Esophagus (tissue), 2 donors: ENCODE measurements around the gene POLD4. TPM values are rescaled to one million over a fixed set of nuclear protein-coding genes. Genes with fewer than 3 reads are reported as not detected.

Source experiments
- H3K27ac ChIP-seq, 2 donors: one replicate each; pipeline ENCODE4 v1.5.1; 2013; ENCODE audit warnings: low read depth in 2 of 2, mild to moderate bottlenecking in 2 of 2, inconsistent platforms in 1 of 2, low read length in 1 of 2, moderate library complexity in 1 of 2
- H3K27me3 ChIP-seq, 2 donors: one replicate each; pipeline ENCODE4 v1.6.1; 2013; ENCODE audit warnings: low read length in 2 of 2, control low read depth in 1 of 2, mild to moderate bottlenecking in 1 of 2; ENCODE audit not compliant: insufficient read depth in 2 of 2, control insufficient read depth in 1 of 2
- H3K36me3 ChIP-seq, 2 donors: one replicate each; pipeline ENCODE4 v1.6.1; 2013; ENCODE audit warnings: low read length in 1 of 2; ENCODE audit not compliant: control insufficient read depth in 2 of 2, insufficient read depth in 2 of 2
- H3K4me1 ChIP-seq, 2 donors: one replicate each; pipeline ENCODE4 v1.6.1; 2013; ENCODE audit warnings: low read length in 1 of 2; ENCODE audit not compliant: control insufficient read depth in 2 of 2, insufficient read depth in 2 of 2
- H3K4me3 ChIP-seq, 2 donors: one replicate each; pipeline ENCODE4 v1.5.1; 2013; ENCODE audit warnings: low read length in 2 of 2, mild to moderate bottlenecking in 2 of 2, low read depth in 1 of 2, moderate library complexity in 1 of 2
- H3K9me3 ChIP-seq, 2 donors: one replicate each; pipeline ENCODE4 v1.6.1; 2013; ENCODE audit warnings: mild to moderate bottlenecking in 2 of 2, low read depth in 1 of 2, low read length in 1 of 2, moderate library complexity in 1 of 2; ENCODE audit not compliant: control insufficient read depth in 2 of 2, insufficient read depth in 1 of 2
- WGBS, 2 donors: extraction: QIAGEN DNeasy Blood & Tissue Kit; methylation state at CpG; one replicate each; pipeline ENCODE4 v1.1.7; 2013; 5-methylcytosine and 5-hydroxymethylcytosine counted together
- polyA plus RNA-seq, 2 donors: library from polyadenylated mRNA; stranded (reverse); fragments of 200-250 nt; gene quantifications; one replicate each; pipeline ENCODE4 v1.2.3, GENCODE V29; 2013
- donor health status: healthy with polysubstance abuse.
- donor health status: Bipolar disorder and iron deficiency.

The POLD4 gene
- polyA plus RNA-seq, 2 donors = 112 to 114 TPM

GRCh38 chr11:67354075-67355022, 1.0 kb upstream of the POLD4 start:
- peaks cover 2 to 32% of the 10 kb centered on the region in 2 donors for H3K4me1 ChIP-seq
- H3K36me3 ChIP-seq = peaks cover 0 to 3% of the 10 kb centered on the region in 2 donors
- H3K27me3 ChIP-seq = no peaks in the 10 kb centered on the region
- no peaks in the 10 kb centered on the region for H3K9me3 ChIP-seq
- WGBS, 2 donors = 17 to 19% methylated on average over 8 of the region's 8 CpGs
- H3K27ac ChIP-seq = peak overlapping the region; percentile 99 to 100
- H3K4me3 ChIP-seq = peak overlapping the region; percentile 71 to 73

GRCh38 chr11:67352546-67353316, 615 bp downstream of the POLD4 start:
- H3K9me3 ChIP-seq = no peaks in the 10 kb centered on the region
- H3K4me3 ChIP-seq = peak overlapping the region; percentile 71 to 73
- H3K27me3 ChIP-seq = no peaks in the 10 kb centered on the region
- peak overlapping the region; percentile 99 to 100 for H3K27ac ChIP-seq
- H3K36me3 ChIP-seq = peaks cover 0 to 3% of the 10 kb centered on the region in 2 donors
- 11 to 14% methylated on average over 22 to 25 of the region's 25 CpGs for WGBS, 2 donors
- H3K4me1 ChIP-seq = peaks cover 2 to 32% of the 10 kb centered on the region in 2 donors

- peaks cover under 1 to 29% of the 10 kb centered on the region in 2 donors for H3K4me1 ChIP-seq
- peak overlapping the region; percentile 66 to 87 for H3K27ac ChIP-seq
- H3K36me3 ChIP-seq = peaks cover 0 to 3% of the 10 kb centered on the region in 2 donors
- no peaks in the 10 kb centered on the region for H3K9me3 ChIP-seq
- no peak overlapping the region for H3K4me3 ChIP-seq
- 51 to 52% methylated on average over 11 of the region's 11 CpGs for WGBS, 2 donors
- no peaks in the 10 kb centered on the region for H3K27me3 ChIP-seq
These were observed 1.9 kb downstream of the POLD4 start for GRCh38 chr11:67351275-67352005.

- no peak overlapping the region for H3K4me3 ChIP-seq
- H3K9me3 ChIP-seq = no peaks in the 10 kb centered on the region
- no peaks in the 10 kb centered on the region for H3K27me3 ChIP-seq
- WGBS, 2 donors = 85 to 89% methylated on average over 4 of the region's 4 CpGs
- H3K4me1 ChIP-seq = peaks cover 0 to 15% of the 10 kb centered on the region in 2 donors
- H3K27ac ChIP-seq = no peak overlapping the region
- peaks cover 0 to 3% of the 10 kb centered on the region in 2 donors for H3K36me3 ChIP-seq
These were observed 3.3 kb downstream of the POLD4 start for GRCh38 chr11:67349928-67350465.

GRCh38 chr11:67349457-67349856, 3.9 kb downstream of the POLD4 start:
- Histone ChIP-seq H3K4me3 (no peak overlapping the region), H3K27me3 (no peaks in the 10 kb centered on the region), H3K27ac (peak overlapping the region in 1 of 2 donors; percentile 36), H3K36me3 (peaks cover 0 to 3% of the 10 kb centered on the region in 2 donors), H3K9me3 (no peaks in the 10 kb centered on the region), H3K4me1 (peaks cover 0 to 11% of the 10 kb centered on the region in 2 donors)
- WGBS, 2 donors = 84 to 90% methylated on average over 2 of the region's 2 CpGs

- H3K27ac ChIP-seq = peak overlapping the region in 1 of 2 donors; percentile 40
- H3K4me1 ChIP-seq = peaks cover 0 to 11% of the 10 kb centered on the region in 2 donors
- 69 to 73% methylated on average over 5 of the region's 5 CpGs for WGBS, 2 donors
These were observed 4.3 kb downstream of the POLD4 start for GRCh38 chr11:67349036-67349435.

DNA sequence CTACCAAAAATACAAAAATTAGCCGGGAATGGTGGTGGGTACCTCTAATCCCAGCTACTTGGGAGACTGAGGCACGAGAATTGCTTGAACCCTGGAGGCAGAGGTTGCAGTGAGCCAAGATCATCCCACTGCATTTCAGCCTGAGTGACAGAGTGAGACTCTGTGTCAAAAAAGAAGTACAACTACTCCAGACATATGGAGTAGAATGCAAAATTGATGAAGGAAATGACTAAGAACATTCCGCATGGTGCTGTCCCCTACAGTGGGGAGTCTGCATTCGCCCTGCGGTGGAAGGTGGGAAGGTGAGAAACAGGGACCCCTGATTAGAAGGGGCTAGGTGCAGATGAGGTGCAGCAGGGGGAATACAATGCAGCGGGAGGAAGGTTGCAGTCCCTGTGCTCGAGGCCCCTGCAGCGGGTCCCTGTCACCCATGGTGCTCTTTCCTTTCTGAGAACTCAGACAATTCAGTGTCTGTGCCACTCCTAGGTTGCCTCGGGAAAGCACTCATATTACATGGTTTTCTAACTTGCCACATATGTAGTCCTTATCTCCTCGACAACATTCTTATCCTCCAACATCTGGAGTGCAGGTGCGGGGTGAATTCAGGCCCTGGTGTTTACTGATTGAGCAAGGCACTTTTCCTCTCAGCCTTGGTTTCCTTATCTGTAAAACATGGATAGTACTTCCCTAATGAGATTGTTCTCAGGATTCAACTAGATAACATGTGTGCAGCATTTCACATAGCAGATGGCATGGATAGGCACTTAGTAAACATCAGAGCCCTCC, 5.2 kb downstream of the POLD4 start:
- Histone ChIP-seq H3K9me3 (no peaks in the 10 kb centered on the region), H3K4me1 (peaks cover 0 to 11% of the 10 kb centered on the region in 2 donors), H3K36me3 (peaks cover 0 to 3% of the 10 kb centered on the region in 2 donors), H3K27me3 (no peaks in the 10 kb centered on the region), H3K4me3 (no peak overlapping the region), H3K27ac (peak overlapping the region in 1 of 2 donors; percentile 40)
- WGBS, 2 donors = 78% methylated on average over 11 of the region's 11 CpGs

More at GRCh38 chr11:67349036-67349435, 4.3 kb downstream of the POLD4 start:
- Histone ChIP-seq H3K4me3 (no peak overlapping the region), H3K9me3 (no peaks in the 10 kb centered on the region), H3K36me3 (peaks cover 0 to 3% of the 10 kb centered on the region in 2 donors), H3K27me3 (no peaks in the 10 kb centered on the region)

- WGBS, 2 donors = 36% methylated on average over 7 of the region's 7 CpGs
- H3K4me1 ChIP-seq = peaks cover 0 to 3% of the 10 kb centered on the region in 2 donors
- no peaks in the 10 kb centered on the region for H3K27me3 ChIP-seq
- peak overlapping the region; percentile 85 to 94 for H3K27ac ChIP-seq
- no peaks in the 10 kb centered on the region for H3K36me3 ChIP-seq
- H3K4me3 ChIP-seq = no peak overlapping the region
- H3K9me3 ChIP-seq = no peaks in the 10 kb centered on the region
These were observed 7.2 kb downstream of the POLD4 start for GRCh38 chr11:67345920-67346819.
